ENCODE data around the gene YAP1. TPM values are rescaled to one million over a fixed set of nuclear protein-coding genes. Genes with fewer than 3 reads are reported as not detected.

YAP1 gene
- total RNA-seq (2014; rRNA removed; shearing (Covaris generic)): 35.5 and 49.0 TPM in 2 replicates

- DNase-seq (ENCODE audit: low read depth): peak; percentile 95
These were observed at the start of gene YAP1 for GRCh38 chr11:102109896-102110760. TSS of gene YAP1 (plus strand) at chr11:102110447. CDS start at chr11:102110849, 402 bp downstream.

GRCh38 chr11:102061276-102061675, 49.0 kb upstream of the YAP1 start:
- peak; percentile 5 for DNase-seq (ENCODE audit: low read depth)

- no peak for DNase-seq (ENCODE audit: low read depth)
These were observed 48.1 kb upstream of the YAP1 start for GRCh38 chr11:102062106-102062505.

- DNase-seq (ENCODE audit: low read depth): no peak
These were observed 45.9 kb upstream of the YAP1 start for GRCh38 chr11:102064316-102064715.

- DNase-seq (ENCODE audit: low read depth): no peak
These were observed 39.5 kb upstream of the YAP1 start for GRCh38 chr11:102070766-102071165.

GRCh38 chr11:102071497-102072472, 38.5 kb upstream of the YAP1 start:
- no peak for DNase-seq (ENCODE audit: low read depth)

- DNase-seq (ENCODE audit: low read depth): no peak
These were observed 37.0 kb upstream of the YAP1 start for GRCh38 chr11:102073253-102073652.

- no peak for DNase-seq (ENCODE audit: low read depth)
These were observed 30.6 kb upstream of the YAP1 start for GRCh38 chr11:102079625-102080024.

GRCh38 chr11:102081313-102081712, 28.9 kb upstream of the YAP1 start:
- no peak for DNase-seq (ENCODE audit: low read depth)

- no peak for DNase-seq (ENCODE audit: low read depth)
These were observed 24.2 kb upstream of the YAP1 start for GRCh38 chr11:102085864-102086551.

- no peak for DNase-seq (ENCODE audit: low read depth)
These were observed 13.1 kb upstream of the YAP1 start for GRCh38 chr11:102097186-102097585.

- no peak for DNase-seq (ENCODE audit: low read depth)
These were observed 10.5 kb upstream of the YAP1 start for GRCh38 chr11:102099755-102100154.

- DNase-seq (ENCODE audit: low read depth): peak; percentile 7
These were observed 1.4 kb upstream of the YAP1 start for GRCh38 chr11:102108734-102109440.

- DNase-seq (ENCODE audit: low read depth): no peak
These were observed 439 bp downstream of the YAP1 start for GRCh38 chr11:102110761-102111010.

GRCh38 chr11:102111011-102111786, 952 bp downstream of the YAP1 start:
- peak; percentile 89 for DNase-seq (ENCODE audit: low read depth)

GRCh38 chr11:102111787-102112508, 1.7 kb downstream of the YAP1 start:
- DNase-seq (ENCODE audit: low read depth): peak; percentile 84

GRCh38 chr11:102112509-102112821, 2.2 kb downstream of the YAP1 start:
- peak; percentile 8 for DNase-seq (ENCODE audit: low read depth)

- DNase-seq (ENCODE audit: low read depth): no peak
These were observed 3.8 kb downstream of the YAP1 start for GRCh38 chr11:102114032-102114431.

GRCh38 chr11:102115557-102115956, 5.3 kb downstream of the YAP1 start:
- DNase-seq (ENCODE audit: low read depth): no peak
